Pericardium fibroblast (primary cell): ENCODE measurements around the gene RNLS. TPM values are rescaled to one million over a fixed set of nuclear protein-coding genes. Genes with fewer than 3 reads are reported as not detected.

Experiments used
- total RNA-seq: library from RNA; depleted of rRNA; stranded (reverse); fragments of >200 nt; gene quantifications from 2 replicates; pipeline ENCODE4 v1.2.3, GENCODE V29; 2015

The RNLS gene
- total RNA-seq: 17.5 and 20.2 TPM in 2 replicates

DNA sequence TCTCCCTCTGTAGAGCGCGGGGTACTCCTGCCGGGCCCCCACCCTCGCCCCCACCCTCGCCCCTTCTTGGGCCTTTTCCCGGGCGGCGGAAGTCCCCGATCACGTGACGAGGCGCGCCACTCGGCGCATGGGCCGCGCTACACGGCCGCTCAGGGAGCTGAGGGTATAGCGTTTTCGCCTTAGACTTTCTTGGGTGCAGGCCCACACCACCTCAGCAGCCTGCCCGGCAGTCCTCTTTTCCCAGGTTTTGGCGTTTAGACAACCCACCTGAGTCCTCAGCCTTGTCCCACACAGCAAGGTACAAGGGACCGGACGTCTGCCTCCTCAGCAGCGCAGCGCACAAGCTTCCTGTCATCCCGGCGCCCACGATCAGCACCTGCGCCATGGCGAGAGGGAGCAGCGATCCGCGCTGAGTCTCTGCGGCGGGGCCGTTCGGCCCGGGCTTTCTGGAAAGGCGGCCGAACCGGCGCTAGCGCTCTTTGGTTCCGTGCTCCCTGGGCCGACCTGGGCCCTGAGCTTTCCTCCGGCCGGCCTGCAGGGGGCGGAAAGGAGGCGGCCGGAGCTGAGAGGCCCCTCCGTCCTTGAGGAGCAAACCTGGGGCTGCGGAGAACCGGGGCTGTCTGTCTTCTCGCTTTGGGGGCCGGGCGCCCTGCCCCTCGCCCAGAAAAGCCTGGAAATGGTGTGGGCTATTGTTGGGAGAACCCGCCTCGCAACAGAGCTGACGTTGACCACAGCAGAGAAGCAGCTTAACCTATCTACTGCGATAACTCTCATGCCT is at the start of gene RNLS:
TSS of gene RNLS (minus strand) at position 513 of the 778 bp plus-strand sequence.

DNA sequence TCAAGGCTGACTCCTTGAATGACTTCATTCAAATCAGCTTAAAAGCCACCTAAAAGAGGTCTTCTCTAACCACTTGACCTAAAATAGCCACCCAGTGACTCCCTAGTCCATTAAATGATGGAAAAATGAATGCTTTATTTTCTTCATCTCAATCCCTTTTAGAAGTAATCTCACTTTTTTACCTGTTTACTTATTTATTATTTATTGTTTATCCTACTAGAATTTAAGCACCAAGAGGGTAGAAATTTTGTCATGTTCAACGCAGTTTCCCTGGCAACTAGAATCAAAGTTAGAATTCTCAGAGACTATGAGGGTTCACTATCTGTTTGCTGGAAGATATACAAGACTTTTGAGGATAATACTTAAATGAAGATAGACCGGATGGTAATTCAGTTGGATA is 3.3 kb upstream of the RNLS start, which contains the start of gene LIPJ:
TSS of gene LIPJ (plus strand) at position 301 of the 400 bp plus-strand sequence. CDS start 3,926 bp downstream, outside the sequence.

Other genes starting within 250 kb of the RNLS start
- not detected in 2 replicates for gene LIPJ, start 3.4 kb upstream of the RNLS start, total RNA-seq
- gene LIPF, start 81.1 kb upstream of the RNLS start, total RNA-seq: not detected in 2 replicates
- gene LIPK, start 122.9 kb upstream of the RNLS start, total RNA-seq: not detected in 2 replicates
- not detected in 2 replicates for gene LIPN, start 176.7 kb upstream of the RNLS start, total RNA-seq
- 0.34 TPM in 1 of 2 replicates, not detected in the other for gene LIPM, start 219.4 kb upstream of the RNLS start, total RNA-seq